Measurements from ENCODE around the gene LCP2.
A peak's percentile ranks its signal among the peaks of the same experiment; 100 is the strongest.

Gene LCP2
- total RNA-seq: 115 to 277 reads per million in 2 experiments

- DNase-seq (ENCODE audit: low read depth): no peak
Measured at GRCh38 chr5:170297589-170298462, at the start of gene LCP2. TSS of gene LCP2 (minus strand) at chr5:170297777. CDS start at chr5:170297611, 166 bp downstream.

DNA sequence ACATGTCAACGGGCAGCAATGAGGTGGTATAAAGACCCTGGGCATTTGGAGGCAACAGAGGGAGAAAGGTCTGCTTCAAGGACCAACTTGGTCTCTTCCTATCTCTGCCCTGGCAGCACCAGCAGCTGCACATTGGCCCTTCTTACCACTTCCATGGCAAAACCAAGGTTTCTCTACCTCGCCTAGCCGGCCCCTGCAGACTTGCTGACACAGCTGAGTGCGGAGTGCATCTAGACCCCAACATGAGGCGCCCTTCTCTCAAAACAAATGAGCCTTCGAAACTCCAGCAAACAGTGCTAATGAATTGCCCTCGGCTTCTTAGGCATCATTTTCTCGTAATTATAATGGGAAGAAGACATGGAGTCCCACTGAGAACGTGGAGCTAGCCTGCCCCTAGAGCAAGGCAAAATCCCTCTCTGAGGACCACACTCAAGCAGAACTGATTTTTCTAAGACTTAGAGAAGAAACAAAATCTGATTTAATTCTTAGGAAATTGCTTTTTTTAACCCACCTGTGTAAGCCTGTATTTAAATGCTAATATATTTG is 49.5 kb upstream of the LCP2 start:
- DNase-seq (ENCODE audit: low read depth): no peak

- no peak for DNase-seq (ENCODE audit: low read depth)
Measured at GRCh38 chr5:170345971-170346370, 48.4 kb upstream of the LCP2 start.

DNA sequence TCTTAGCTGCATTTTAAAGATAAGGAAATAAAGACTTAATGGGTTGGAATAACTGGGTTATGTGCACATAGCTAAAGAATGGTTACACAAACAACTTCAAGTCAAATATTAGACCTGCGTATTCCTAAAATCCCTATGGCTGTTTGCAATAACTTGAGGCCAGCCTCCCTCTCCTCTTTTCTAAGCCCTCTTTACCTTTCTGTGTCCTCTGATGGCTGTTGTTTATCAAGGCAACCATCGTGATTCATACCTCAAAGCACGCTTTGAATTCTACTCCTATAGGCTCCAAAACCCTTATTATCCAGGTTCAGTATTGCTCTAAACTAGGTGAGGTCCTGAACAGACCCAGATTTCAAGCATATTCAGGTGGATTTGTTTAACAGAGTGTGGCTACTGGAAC is 45.6 kb upstream of the LCP2 start:
- no peak for DNase-seq (ENCODE audit: low read depth)

DNA sequence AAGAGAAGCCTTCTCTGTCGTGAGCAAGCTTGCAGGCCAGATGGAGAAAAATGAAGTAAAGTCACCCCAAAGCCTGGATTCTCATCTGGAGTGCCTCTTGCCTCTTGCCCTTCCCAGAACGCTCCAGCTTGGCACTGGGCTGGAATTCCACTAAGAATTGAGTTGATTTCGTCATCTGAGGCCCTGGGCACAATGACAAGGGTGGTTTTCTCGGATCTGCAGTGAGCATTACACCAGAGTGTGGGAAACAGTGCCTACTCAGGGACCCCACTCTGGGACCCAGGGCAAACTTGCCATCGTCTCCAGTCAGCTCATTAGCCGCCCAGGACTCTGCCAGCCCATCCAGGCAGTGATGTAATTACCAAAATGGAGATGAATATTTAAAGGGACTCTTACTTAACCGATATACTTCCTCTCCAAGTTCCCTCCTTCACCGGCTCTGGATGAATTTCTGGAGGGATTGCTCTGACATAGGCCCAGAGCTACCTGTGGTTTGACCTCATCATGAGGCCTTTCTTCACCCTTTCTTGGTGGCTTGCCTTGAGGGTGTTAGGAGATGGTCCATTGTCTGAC is 44.7 kb upstream of the LCP2 start:
- no peak for DNase-seq (ENCODE audit: low read depth)

DNA sequence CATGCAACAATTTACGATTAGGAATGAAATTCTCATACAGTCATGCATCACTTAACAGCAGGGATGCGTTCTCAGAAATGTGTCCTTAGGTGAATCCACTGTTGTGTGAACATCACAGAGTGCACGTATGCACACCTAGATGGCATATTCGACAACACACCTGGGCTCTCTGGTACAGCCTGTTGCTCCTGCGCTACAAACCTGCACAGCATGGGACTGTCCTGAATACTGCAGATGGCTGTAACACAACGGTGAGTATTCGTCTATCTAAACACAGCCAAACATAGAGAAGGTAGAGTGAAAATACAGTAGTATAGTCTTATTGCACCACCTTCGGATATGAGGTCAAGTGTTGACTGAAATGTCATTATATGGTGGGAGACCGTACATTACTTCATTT is 44.0 kb upstream of the LCP2 start:
- no peak for DNase-seq (ENCODE audit: low read depth)

DNA sequence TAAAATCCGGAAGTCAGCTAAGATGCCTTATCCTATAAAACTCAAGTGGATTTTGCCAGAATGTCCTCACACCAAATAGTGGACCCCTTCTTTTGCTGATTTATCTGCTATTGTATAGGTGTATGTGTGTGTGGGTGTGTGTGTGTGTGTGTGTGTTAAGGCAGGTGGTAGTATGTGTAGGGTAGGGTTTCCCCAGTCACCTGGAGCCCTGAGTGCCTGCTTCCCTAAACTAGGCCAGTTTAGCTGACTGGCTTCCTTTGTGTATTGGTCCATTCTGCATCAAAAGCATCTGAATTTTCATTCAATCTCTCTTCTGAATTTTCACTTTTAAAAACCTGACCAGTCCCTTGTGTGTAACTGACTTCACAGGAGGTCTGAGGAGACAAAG is 42.2 kb upstream of the LCP2 start:
- no peak for DNase-seq (ENCODE audit: low read depth)

GRCh38 chr5:170338933-170339779 is 41.6 kb upstream of the LCP2 start:
- DNase-seq (ENCODE audit: low read depth): peak; percentile 48

- no peak for DNase-seq (ENCODE audit: low read depth)
Measured at GRCh38 chr5:170338291-170338690, 40.7 kb upstream of the LCP2 start.

DNA sequence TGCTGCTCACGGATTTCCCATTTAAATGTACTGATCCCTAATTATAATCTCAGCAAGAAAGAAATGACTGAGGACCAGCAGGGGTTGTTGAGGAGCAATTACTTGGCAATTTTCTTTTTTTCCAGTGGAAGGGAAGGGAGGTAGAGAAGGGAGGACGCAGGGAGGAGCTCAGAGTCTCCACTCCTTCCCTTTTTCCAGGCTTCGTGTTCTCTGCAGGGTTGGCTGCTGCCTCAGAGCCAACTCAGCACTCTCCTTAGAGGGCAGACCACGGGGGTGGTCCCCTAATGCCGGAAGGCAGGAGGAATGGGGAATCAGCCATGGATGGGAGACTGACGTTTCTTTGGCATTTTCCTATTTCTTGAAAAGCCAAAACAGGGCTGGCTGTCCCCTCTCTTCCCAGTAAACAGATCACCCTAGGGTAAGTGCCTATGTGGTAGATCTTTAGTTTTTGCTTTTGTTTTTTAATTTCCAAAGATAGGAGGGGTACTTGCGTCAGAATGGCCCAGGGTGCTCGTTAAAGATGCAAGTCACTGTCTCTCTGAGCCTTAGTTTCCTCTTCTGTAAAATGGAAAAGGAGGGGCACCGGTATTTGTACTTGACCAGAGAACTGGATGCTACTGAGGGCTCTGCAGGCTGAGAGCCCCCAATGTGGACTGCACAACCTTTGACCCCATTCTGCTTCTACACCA is 39.6 kb upstream of the LCP2 start:
- DNase-seq (ENCODE audit: low read depth): no peak

DNA sequence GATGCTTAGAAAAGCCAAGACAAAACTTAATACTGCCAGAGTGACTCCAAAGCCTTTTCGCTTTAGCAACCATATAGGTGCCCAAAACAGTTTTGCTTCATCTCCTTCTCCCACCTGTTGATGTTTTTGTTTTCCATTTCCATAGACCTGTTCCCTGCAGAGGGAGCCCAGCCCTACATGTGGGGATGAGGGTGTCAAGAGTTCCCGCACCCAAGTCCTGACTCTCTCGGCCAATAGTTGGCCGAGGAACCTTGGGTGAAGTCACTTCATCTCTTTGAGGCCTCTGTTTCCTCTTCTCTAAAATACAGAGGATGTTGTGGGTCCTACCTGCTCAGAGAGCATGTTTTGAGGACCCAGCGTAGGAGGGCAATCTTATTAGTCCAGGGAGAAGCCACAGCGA is 38.5 kb upstream of the LCP2 start:
- DNase-seq (ENCODE audit: low read depth): no peak

- DNase-seq (ENCODE audit: low read depth): no peak
Measured at GRCh38 chr5:170334626-170335025, 37.0 kb upstream of the LCP2 start.

- no peak for DNase-seq (ENCODE audit: low read depth)
Measured at GRCh38 chr5:170333161-170333910, 35.8 kb upstream of the LCP2 start.

DNA sequence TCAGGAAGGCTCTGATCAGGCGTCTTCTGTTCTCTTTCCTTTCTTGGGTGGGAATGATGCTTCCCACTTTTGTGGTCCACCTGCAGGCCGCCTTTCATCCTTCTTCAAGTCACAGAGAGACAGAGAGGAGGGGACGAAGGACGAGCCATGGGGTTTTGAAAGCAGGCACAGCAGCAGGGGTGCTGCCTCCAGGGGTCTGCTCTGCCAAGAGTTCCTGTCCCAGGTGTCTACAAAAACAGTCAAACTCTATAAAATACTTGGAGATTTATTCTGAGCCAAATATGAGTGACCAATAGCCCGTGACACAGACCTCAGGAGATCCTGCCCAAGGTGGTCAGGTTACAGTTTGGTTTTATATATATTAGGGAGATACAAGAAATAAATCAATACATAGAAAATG is 34.5 kb upstream of the LCP2 start:
- DNase-seq (ENCODE audit: low read depth): no peak

DNA sequence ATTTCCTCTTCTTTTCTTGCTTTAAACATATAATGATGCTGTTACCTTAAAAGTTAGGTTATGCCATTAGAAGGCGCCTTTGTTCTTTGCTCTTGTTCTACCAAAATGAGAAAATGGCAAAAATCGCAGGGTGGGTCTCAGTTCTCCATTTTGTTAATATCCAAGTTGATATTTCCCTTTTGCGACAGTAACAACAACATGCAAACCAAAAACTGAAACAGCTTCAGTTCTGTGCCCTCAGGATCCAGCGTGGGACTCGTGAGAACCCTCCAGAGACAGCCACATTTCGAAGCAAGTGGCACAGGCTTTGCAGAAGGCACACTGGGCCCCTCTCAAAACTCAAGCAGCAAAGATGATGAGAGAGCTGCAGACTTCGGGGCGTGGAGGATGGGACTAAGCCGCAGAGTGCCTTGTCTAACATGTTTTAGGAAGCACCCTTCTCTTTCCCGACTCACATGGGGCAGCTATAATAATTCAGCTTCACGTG is 33.0 kb upstream of the LCP2 start:
- DNase-seq (ENCODE audit: low read depth): no peak

GRCh38 chr5:170329524-170329923 is 31.9 kb upstream of the LCP2 start:
- no peak for DNase-seq (ENCODE audit: low read depth)

- DNase-seq (ENCODE audit: low read depth): no peak
Measured at GRCh38 chr5:170327829-170328228, 30.3 kb upstream of the LCP2 start.

DNA sequence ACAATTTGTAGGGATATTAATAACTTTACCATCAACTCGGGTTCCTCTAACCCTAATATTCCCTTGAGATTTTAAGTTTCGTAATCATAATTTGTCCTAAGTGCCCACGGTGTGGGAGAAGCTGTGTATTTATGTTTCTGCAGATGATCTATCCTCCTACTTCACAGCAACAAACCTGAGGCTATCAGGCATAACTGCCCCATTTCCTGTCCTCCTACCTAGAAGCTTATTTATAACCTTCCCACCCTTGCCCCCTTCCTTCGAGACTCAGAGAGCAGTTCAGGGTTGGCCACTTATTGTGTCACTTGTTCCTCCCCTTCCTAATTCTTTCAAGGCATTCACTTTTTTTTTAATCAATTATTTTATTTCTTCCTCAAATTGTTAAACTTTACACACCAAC is 29.6 kb upstream of the LCP2 start:
- DNase-seq (ENCODE audit: low read depth): no peak

- DNase-seq (ENCODE audit: low read depth): no peak
Measured at GRCh38 chr5:170319301-170319700, 21.7 kb upstream of the LCP2 start.

GRCh38 chr5:170317499-170317898 is 19.9 kb upstream of the LCP2 start:
- no peak for DNase-seq (ENCODE audit: low read depth)

GRCh38 chr5:170316937-170317336 is 19.4 kb upstream of the LCP2 start:
- no peak for DNase-seq (ENCODE audit: low read depth)

All from T follicular helper cell (primary cell).